Suprapubic skin (tissue), 4 donors: Measurements from ENCODE around the gene TRAT1. TPM values are rescaled to one million over a fixed set of nuclear protein-coding genes. Genes with fewer than 3 reads are reported as not detected.

Experiments used
- DNase-seq, 2 donors: peaks; one replicate each; pipeline ENCODE4 v3.0.0-alpha.2; 2019; ENCODE audit warnings: low spot score in 2 of 2
- H3K27ac ChIP-seq: fragments of 200-600 bp; sonication (generic); one replicate; pipeline ENCODE4 v1.5.1; 2019
- H3K27me3 ChIP-seq: fragments of 200-600 bp; sonication (generic); one replicate; pipeline ENCODE4 v1.5.1; 2019
- H3K36me3 ChIP-seq: fragments of 200-600 bp; sonication (generic); one replicate; pipeline ENCODE4 v1.5.1; 2019
- H3K4me1 ChIP-seq: fragments of 200-600 bp; sonication (generic); one replicate; pipeline ENCODE4 v1.5.1; 2019
- H3K4me3 ChIP-seq: fragments of 200-600 bp; sonication (generic); one replicate; pipeline ENCODE4 v1.5.1; 2019; ENCODE audit warnings: mild to moderate bottlenecking
- H3K9me3 ChIP-seq: fragments of 200-600 bp; sonication (generic); one replicate; pipeline ENCODE4 v1.5.1; 2019
- CTCF ChIP-seq, 2 donors: fragments of 200-600 bp in 1 of 2; fragments of 450-650 bp in 1 of 2; sonication (generic) in 1 of 2; IDR thresholded peaks; one replicate each; pipeline ENCODE4 v1.5.1; 2016 to 2019; ENCODE audit warnings: antibody characterized with exemption in 2 of 2, mild to moderate bottlenecking in 1 of 2, moderate library complexity in 1 of 2
- EP300 ChIP-seq: sonication (generic); formaldehyde crosslinking; IDR thresholded peaks from one replicate; pipeline ENCODE4 v1.6.1; 2017; ENCODE audit warnings: antibody characterized with exemption
- POLR2A ChIP-seq, 2 donors: fragments of 450-650 bp; IDR thresholded peaks; one replicate each; pipeline ENCODE4 v1.6.1; 2017; ENCODE audit warnings: antibody characterized with exemption in 2 of 2, mild to moderate bottlenecking in 2 of 2, moderate library complexity in 2 of 2
- POLR2AphosphoS5 ChIP-seq, 3 donors: sonication (generic); formaldehyde crosslinking; IDR thresholded peaks; one replicate each; pipeline ENCODE4 v1.6.1; 2017; ENCODE audit warnings: antibody characterized with exemption in 3 of 3
- WGBS: methylation state at CpG from one replicate; pipeline ENCODE4 v1.1.5; 2018; 5-methylcytosine and 5-hydroxymethylcytosine counted together
- total RNA-seq, 4 donors: library from RNA; depleted of rRNA; stranded (reverse); fragments of >200 nt; gene quantifications; one replicate each; pipeline ENCODE4 v1.1.0, GENCODE V29; 2016

The TRAT1 gene
- total RNA-seq, 4 donors from 2014 or later = 0.76 to 2.4 TPM; not detected in 2

- Histone ChIP-seq H3K27me3 (no peaks in the 10 kb centered on the region), H3K4me3 (no peak overlapping the region), H3K9me3 (peaks cover 3% of the 10 kb centered on the region), H3K4me1 (no peaks in the 10 kb centered on the region), H3K36me3 (no peaks in the 10 kb centered on the region), H3K27ac (no peak overlapping the region)
- TF ChIP-seq POLR2A (IDR thresholded peaks at IDR 0.05) = no peak
- no peak for TF ChIP-seq CTCF (IDR thresholded peaks at IDR 0.05)
- no peak for TF ChIP-seq EP300
- TF ChIP-seq POLR2AphosphoS5 (IDR thresholded peaks at IDR 0.05) = no peak
- no peak for DNase-seq
- 87% methylated on average over 2 of the region's 2 CpGs for WGBS
Measured at GRCh38 chr3:108804437-108804836, 18.1 kb upstream of the TRAT1 start.

- TF ChIP-seq POLR2AphosphoS5 (IDR thresholded peaks at IDR 0.05) (no peak), CTCF (IDR thresholded peaks at IDR 0.05) (no peak), POLR2A (IDR thresholded peaks at IDR 0.05) (no peak), EP300 (no peak)
- H3K27ac ChIP-seq = no peak overlapping the region
- 84% methylated on average over 4 of the region's 4 CpGs for WGBS
- H3K9me3 ChIP-seq = peaks cover 3% of the 10 kb centered on the region
- no peak for DNase-seq
- H3K27me3 ChIP-seq = no peaks in the 10 kb centered on the region
- no peaks in the 10 kb centered on the region for H3K4me1 ChIP-seq
- no peaks in the 10 kb centered on the region for H3K36me3 ChIP-seq
- no peak overlapping the region for H3K4me3 ChIP-seq
Measured at GRCh38 chr3:108804966-108805365, 17.6 kb upstream of the TRAT1 start.

GRCh38 chr3:108806316-108806715, 16.3 kb upstream of the TRAT1 start:
- Histone ChIP-seq H3K4me3 (no peak overlapping the region), H3K27me3 (no peaks in the 10 kb centered on the region), H3K36me3 (no peaks in the 10 kb centered on the region), H3K4me1 (no peaks in the 10 kb centered on the region), H3K27ac (no peak overlapping the region), H3K9me3 (peaks cover 3% of the 10 kb centered on the region)
- whole genome bisulfite sequencing = 67% methylated on average over 4 of the region's 4 CpGs
- TF ChIP-seq CTCF (IDR thresholded peaks at IDR 0.05) = no peak
- no peak for DNase-seq

- 23% methylated on average over 2 of the region's 2 CpGs for WGBS
- Histone ChIP-seq H3K36me3 (no peaks in the 10 kb centered on the region), H3K27me3 (no peaks in the 10 kb centered on the region), H3K4me1 (no peaks in the 10 kb centered on the region), H3K27ac (no peak overlapping the region), H3K4me3 (no peak overlapping the region), H3K9me3 (no peaks in the 10 kb centered on the region)
- no peak for TF ChIP-seq POLR2A (IDR thresholded peaks at IDR 0.05)
- no peak for TF ChIP-seq CTCF (IDR thresholded peaks at IDR 0.05)
- TF ChIP-seq POLR2AphosphoS5 (IDR thresholded peaks at IDR 0.05) = no peak
- no peak for TF ChIP-seq EP300
- no peak for DNase-seq
Measured at GRCh38 chr3:108818404-108818803, 4.2 kb upstream of the TRAT1 start.

GRCh38 chr3:108820586-108820985, 2.0 kb upstream of the TRAT1 start:
- no peaks in the 10 kb centered on the region for H3K4me1 ChIP-seq
- H3K27ac ChIP-seq = no peak overlapping the region
- no peak for DNase-seq
- no peaks in the 10 kb centered on the region for H3K9me3 ChIP-seq
- no peaks in the 10 kb centered on the region for H3K27me3 ChIP-seq
- 84% methylated on average over 1 of the region's 1 CpG for WGBS
- TF ChIP-seq POLR2A (IDR thresholded peaks at IDR 0.05) (no peak), POLR2AphosphoS5 (IDR thresholded peaks at IDR 0.05) (no peak), EP300 (no peak), CTCF (IDR thresholded peaks at IDR 0.05) (no peak)
- H3K4me3 ChIP-seq = no peak overlapping the region
- no peaks in the 10 kb centered on the region for H3K36me3 ChIP-seq
